ENCODE data around the gene STARD4. TPM values are rescaled to one million over a fixed set of nuclear protein-coding genes. Genes with fewer than 3 reads are reported as not detected.

The STARD4 gene
- total RNA-seq, 1 experiment from 2014 or later = 48.5 TPM

GRCh38 chr5:111447099-111447498 is 65.2 kb downstream of the STARD4 start (continued):
- TF ChIP-seq ZNF232 (CRISPR knock-in tag; IDR thresholded peaks at IDR 0.05) = no peak
- TF ChIP-seq MAX (CRISPR knock-in tag; IDR thresholded peaks at IDR 0.05) = no peak
- no peak for TF ChIP-seq SMAD3 (CRISPR knock-in tag; IDR thresholded peaks at IDR 0.05; ENCODE audit: borderline replicate concordance)
- TF ChIP-seq ZNF396 (CRISPR knock-in tag; IDR thresholded peaks at IDR 0.05; ENCODE audit: borderline replicate concordance) = no peak

Other genes with a start within 250 kb of the STARD4 start
- gene NREP, start 244.7 kb upstream of the STARD4 start, total RNA-seq (2021) = 160 to 172 TPM (median 168 TPM) in 3 replicates